H9 (cell line): Measurements from ENCODE around the gene POLA1. TPM values are rescaled to one million over a fixed set of nuclear protein-coding genes. Genes with fewer than 3 reads are reported as not detected.

Experiments
- DNase-seq: peaks from one replicate; pipeline ENCODE4 v3.0.0-alpha.2; 2017
- H2AFZ ChIP-seq: one replicate; pipeline ENCODE4 v1.6.1; 2013; ENCODE audit warnings: mild to moderate bottlenecking, low read length, control low read depth, moderate library complexity
- H2AK5ac ChIP-seq: 2 replicates; pipeline ENCODE4 v1.6.1; 2013; ENCODE audit warnings: low read length, control low read depth, mixed read lengths; ENCODE audit not compliant: insufficient read length
- H2BK120ac ChIP-seq: one replicate; pipeline ENCODE4 v1.6.1; 2013; ENCODE audit warnings: low read depth, mild to moderate bottlenecking, low read length, control low read depth, inconsistent platforms; ENCODE audit not compliant: poor library complexity, severe bottlenecking
- H2BK12ac ChIP-seq: 2 replicates; pipeline ENCODE4 v1.6.1; 2013; ENCODE audit warnings: low read length, control low read depth, mixed read lengths, low read depth; ENCODE audit not compliant: insufficient read length
- H2BK15ac ChIP-seq: 2 replicates; pipeline ENCODE4 v1.6.1; 2013; ENCODE audit warnings: low read depth, low read length, control low read depth
- H2BK20ac ChIP-seq: one replicate; pipeline ENCODE4 v1.6.1; 2013; ENCODE audit warnings: low read depth, mild to moderate bottlenecking, low read length, control low read depth, inconsistent platforms; ENCODE audit not compliant: poor library complexity, severe bottlenecking
- H2BK5ac ChIP-seq: 2 replicates; pipeline ENCODE4 v1.6.1; 2013; ENCODE audit warnings: low read length, control low read depth, mixed read lengths; ENCODE audit not compliant: insufficient read length
- H3K14ac ChIP-seq: 2 replicates; pipeline ENCODE4 v1.6.1; 2013; ENCODE audit warnings: low read length, control low read depth; ENCODE audit not compliant: insufficient read depth
- H3K18ac ChIP-seq: 2 replicates; pipeline ENCODE4 v1.6.1; 2013; ENCODE audit warnings: low read depth, mild to moderate bottlenecking, mixed read lengths, low read length, control low read depth; ENCODE audit not compliant: insufficient read length
- H3K23ac ChIP-seq: 2 replicates; pipeline ENCODE4 v1.6.1; 2013; ENCODE audit warnings: low read length, control low read depth, mixed read lengths, low read depth; ENCODE audit not compliant: insufficient read length
- H3K23me2 ChIP-seq: 2 replicates; pipeline ENCODE4 v1.6.1; 2013; ENCODE audit warnings: low read depth, mild to moderate bottlenecking, mixed read lengths, low read length, control low read depth; ENCODE audit not compliant: insufficient read length, poor library complexity, severe bottlenecking
- H3K27ac ChIP-seq: 2 replicates; pipeline ENCODE4 v1.5.1; 2013; ENCODE audit warnings: low read length, control low read depth, mixed read lengths, low read depth; ENCODE audit not compliant: insufficient read length
- H3K27me3 ChIP-seq: 2 replicates; pipeline ENCODE4 v1.6.1; 2013; ENCODE audit warnings: low read length, control low read depth, inconsistent platforms; ENCODE audit not compliant: insufficient read depth
- H3K4ac ChIP-seq: 2 replicates; pipeline ENCODE4 v1.6.1; 2013; ENCODE audit warnings: low read depth, mild to moderate bottlenecking, control low read depth, inconsistent platforms, low read length, moderate library complexity
- H3K4me1 ChIP-seq: 2 replicates; pipeline ENCODE4 v1.6.1; 2013; ENCODE audit warnings: low read length, control low read depth, inconsistent platforms; ENCODE audit not compliant: insufficient read depth
- H3K4me2 ChIP-seq: 2 replicates; pipeline ENCODE4 v1.6.1; 2013; ENCODE audit warnings: low read length, control low read depth, mixed read lengths; ENCODE audit not compliant: insufficient read length, insufficient read depth
- H3K56ac ChIP-seq: 2 replicates; pipeline ENCODE4 v1.6.1; 2013; ENCODE audit warnings: low read depth, mild to moderate bottlenecking, mixed read lengths, low read length, control low read depth; ENCODE audit not compliant: insufficient read length
- H3K79me1 ChIP-seq: 2 replicates; pipeline ENCODE4 v1.6.1; 2013; ENCODE audit warnings: low read depth, mild to moderate bottlenecking, moderate library complexity, low read length, control low read depth, inconsistent platforms; ENCODE audit not compliant: insufficient read depth, poor library complexity, severe bottlenecking
- H3K79me2 ChIP-seq: 2 replicates; pipeline ENCODE4 v1.6.1; 2013; ENCODE audit warnings: low read length, control low read depth, inconsistent platforms; ENCODE audit not compliant: insufficient read depth
- H3K9ac ChIP-seq: 2 replicates; pipeline ENCODE4 v1.6.1; 2013; ENCODE audit warnings: low read length, control low read depth, mixed read lengths; ENCODE audit not compliant: insufficient read length; ENCODE audit errors: extremely low read depth
- H3K9me3 ChIP-seq: one replicate; pipeline ENCODE4 v1.6.1; 2013; ENCODE audit warnings: low read depth, low read length, inconsistent platforms; ENCODE audit not compliant: control insufficient read depth
- H3T11ph ChIP-seq: one replicate; pipeline ENCODE4 v1.6.1; 2013; ENCODE audit warnings: mild to moderate bottlenecking, low read length, control low read depth, inconsistent platforms
- H4K20me1 ChIP-seq: one replicate; pipeline ENCODE4 v1.6.1; 2013; ENCODE audit not compliant: control insufficient read depth, insufficient read length, insufficient read depth
- H4K5ac ChIP-seq: 2 replicates; pipeline ENCODE4 v1.6.1; 2013; ENCODE audit warnings: low read depth, mild to moderate bottlenecking, mixed read lengths, low read length, control low read depth; ENCODE audit not compliant: insufficient read length
- H4K8ac ChIP-seq: replicated peaks from 2 replicates; pipeline ENCODE4 v1.6.1; 2013; ENCODE audit warnings: low read length, control low read depth, mixed read lengths, low read depth; ENCODE audit not compliant: insufficient read length
- H4K91ac ChIP-seq: 2 replicates; pipeline ENCODE4 v1.6.1; 2013; ENCODE audit warnings: low read depth, mild to moderate bottlenecking, moderate library complexity, mixed read lengths, low read length, control low read depth; ENCODE audit not compliant: insufficient read length
- H3K27ac Mint-ChIP-seq, 3 experiments: 2 replicates in 2 of 3; 3 replicates in 1 of 3; pipeline ENCODE4 v1.8.0; 2020 to 2021; ENCODE audit warnings: mixed read lengths in 3 of 3, mild to moderate bottlenecking in 1 of 3, moderate library complexity in 1 of 3
- H3K27me3 Mint-ChIP-seq: 2 replicates; pipeline ENCODE4 v1.8.0; 2021; ENCODE audit warnings: low read depth, mild to moderate bottlenecking, moderate library complexity, mixed read lengths
- H3K36me3 Mint-ChIP-seq, 3 experiments: 2 replicates in 2 of 3; 3 replicates in 1 of 3; pipeline ENCODE4 v1.8.0; 2020 to 2021; ENCODE audit warnings: low read depth in 3 of 3, mixed read lengths in 3 of 3; ENCODE audit not compliant: insufficient read depth in 1 of 3
- H3K4me1 Mint-ChIP-seq, 2 experiments: 2 replicates each; pipeline ENCODE4 v1.8.0; 2020; ENCODE audit warnings: mixed read lengths in 2 of 2
- H3K4me3 Mint-ChIP-seq, 2 experiments: 2 replicates in 1 of 2; 3 replicates in 1 of 2; pipeline ENCODE4 v1.8.0; 2020 to 2021; ENCODE audit warnings: mild to moderate bottlenecking in 2 of 2, mixed read lengths in 2 of 2, moderate library complexity in 1 of 2
- H3K9me3 Mint-ChIP-seq, 2 experiments: 2 replicates in 1 of 2; 3 replicates in 1 of 2; pipeline ENCODE4 v1.8.0; 2020; ENCODE audit warnings: mild to moderate bottlenecking in 2 of 2, mixed read lengths in 2 of 2, moderate library complexity in 1 of 2
- CTCF ChIP-seq: fragments of 200-600 bp; sonication (generic); conservative IDR thresholded peaks from 3 replicates; pipeline ENCODE4 v1.8.0; 2021; ENCODE audit warnings: antibody characterized with exemption, mild to moderate bottlenecking
- WGBS: extraction: QIAGEN DNeasy Blood & Tissue Kit; methylation state at CpG from one replicate; pipeline ENCODE4 v1.1.7; 2013; ENCODE audit warnings: missing lambda C conversion rate, low lambda C conversion rate, mixed read lengths; ENCODE audit not compliant: insufficient read length; ENCODE audit errors: extremely low coverage; 5-methylcytosine and 5-hydroxymethylcytosine counted together
- total RNA-seq: library from RNA; stranded (reverse); gene quantifications from 2 replicates; pipeline ENCODE4 v1.2.1, GENCODE V29; 2021

The POLA1 gene
- total RNA-seq, 1 experiment from 2014 or later: 60.2 TPM

DNA sequence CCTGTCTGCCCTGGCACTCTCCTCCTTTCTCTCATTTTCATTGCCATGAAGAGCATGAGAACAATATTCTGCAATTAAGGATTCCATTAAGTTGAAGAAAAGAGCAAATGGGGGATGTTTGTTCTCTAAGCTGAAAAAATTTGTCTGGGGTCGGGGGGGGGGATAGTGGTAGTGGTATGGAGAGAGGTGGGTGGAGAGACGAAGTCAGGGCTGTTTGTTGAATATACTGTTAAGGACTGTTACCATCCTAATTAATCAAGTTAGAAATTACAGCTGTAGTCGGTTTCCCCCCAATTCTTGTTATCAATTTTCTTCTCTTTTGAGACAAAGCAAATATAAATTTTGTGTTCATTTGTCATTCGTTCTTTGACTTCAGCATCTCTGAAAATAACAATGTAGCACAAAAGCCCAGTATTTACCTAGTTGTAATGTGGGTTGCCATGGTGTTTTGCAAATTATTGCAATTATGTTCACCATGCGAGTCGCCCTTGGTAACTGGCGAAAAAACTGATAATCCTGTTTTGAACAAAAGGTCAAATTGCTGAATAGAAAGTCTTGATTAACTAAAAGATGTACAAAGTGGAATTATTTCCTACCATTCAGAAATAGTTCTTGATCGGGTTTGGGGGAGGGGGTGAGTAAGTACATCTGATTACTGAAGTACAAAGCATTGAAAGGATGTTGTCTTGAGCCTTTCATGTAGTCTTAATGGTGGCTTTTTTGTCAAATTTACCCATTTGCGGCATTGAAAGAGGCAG is 183.0 kb downstream of the POLA1 start:
- Mint-ChIP-seq H3K4me1 (peaks cover 17 to 36% of the 10 kb centered on the region in 2 experiments), H3K4me3 (no peak overlapping the region), H3K27me3 (no peaks in the 10 kb centered on the region), H3K9me3 (no peaks in the 10 kb centered on the region), H3K27ac (peak overlapping the region in 1 of 3 experiments; percentile 45; a peak in 2 of 7 replicates), H3K36me3 (peaks cover 0 to 3% (median 0%) of the 10 kb centered on the region in 3 experiments; a peak in 1 of 7 replicates)
- Histone ChIP-seq H2AFZ (no peak overlapping the region), H2BK20ac (no peak overlapping the region), H4K5ac (no peak overlapping the region), H3K56ac (no peak overlapping the region), H3K23ac (no peak overlapping the region), H2AK5ac (no peak overlapping the region), H3K79me2 (no peaks in the 10 kb centered on the region), H3K23me2 (no peaks in the 10 kb centered on the region), H3K27me3 (no peaks in the 10 kb centered on the region), H3K9me3 (no peaks in the 10 kb centered on the region), H3K27ac (no peak overlapping the region), H2BK5ac (no peak overlapping the region), H2BK15ac (no peak overlapping the region), H3K4me1 (no peaks in the 10 kb centered on the region), H2BK12ac (peak overlapping the region; percentile 14), H4K20me1 (no peaks in the 10 kb centered on the region), H4K91ac (no peak overlapping the region), H3K4ac (no peak overlapping the region), H3K79me1 (no peaks in the 10 kb centered on the region), H3K18ac (no peak overlapping the region), H3T11ph (peak overlapping the region; percentile 39), H2BK120ac (no peak overlapping the region), H4K8ac (no peak overlapping the region), H3K9ac (no peak overlapping the region), H3K14ac (no peak overlapping the region), H3K4me2 (no peak overlapping the region)
- no peak for TF ChIP-seq CTCF
- WGBS: no CpG with 5 or more reads among the region's 9 CpGs
- DNase-seq: no peak
